ENCODE data around the gene SNX20. TPM values are rescaled to one million over a fixed set of nuclear protein-coding genes. Genes with fewer than 3 reads are reported as not detected.

Gene SNX20
- total and polyA plus RNA-seq, 2 of the 4 experiments (the other 2 are of a cell fraction) = not detected

- Histone ChIP-seq H2BK5ac (ENCODE audit: low read depth, low read length, poor library complexity, severe bottlenecking) (no peak overlapping the region), H3K56ac (ENCODE audit: extremely low read depth, insufficient read depth, low read length) (no peak overlapping the region), H4K91ac (ENCODE audit: insufficient read depth, low read depth, low read length) (no peak overlapping the region), H2BK120ac (ENCODE audit: low read depth, low read length) (no peak overlapping the region), H3K18ac (ENCODE audit: low read depth, low read length) (no peak overlapping the region), H2AK5ac (ENCODE audit: low read depth, low read length) (no peak overlapping the region), H3K23ac (ENCODE audit: low read depth, low read length) (no peak overlapping the region), H3K9me3 (ENCODE audit: control insufficient read depth, insufficient read depth, low read length) (peaks cover 19% of the 10 kb centered on the region), H3K79me1 (ENCODE audit: low read depth in 1 of 2, low read length in 2 of 2) (no peaks in the 10 kb centered on the region), H3K4ac (ENCODE audit: low read depth, low read length) (no peak overlapping the region), H3K9me1 (ENCODE audit: insufficient read depth, low read length) (no peaks in the 10 kb centered on the region), H3K4me2 (ENCODE audit: low read depth, low read length) (no peak overlapping the region), H2BK20ac (ENCODE audit: low read depth, low read length) (no peak overlapping the region), H3K9ac (ENCODE audit: low read depth, low read length) (no peak overlapping the region), H2AK9ac (replicated peaks; ENCODE audit: low read depth, low read length, poor library complexity) (no peak overlapping the region), H3K27me3 (ENCODE audit: control insufficient read depth, insufficient read depth, low read length) (no peaks in the 10 kb centered on the region; the same call in 1 of the 2 replicates), H3K4me1 (ENCODE audit: control insufficient read depth, insufficient read depth, low read length) (no peaks in the 10 kb centered on the region), H3K36me3 (ENCODE audit: control insufficient read depth, insufficient read depth, low read length) (no peaks in the 10 kb centered on the region), H3K4me3 (ENCODE audit: insufficient read depth, low read depth, low read length) (no peak overlapping the region), H3K14ac (replicated peaks; ENCODE audit: low read depth, low read length) (no peak overlapping the region), H4K5ac (ENCODE audit: low read depth, low read length) (no peak overlapping the region), H4K20me1 (ENCODE audit: insufficient read depth, low read length) (no peaks in the 10 kb centered on the region), H4K8ac (ENCODE audit: low read depth in 2 of 2, low read length in 2 of 2) (no peak overlapping the region), H2AFZ (replicated peaks; ENCODE audit: low read length, poor library complexity) (no peak overlapping the region), H3K27ac (ENCODE audit: insufficient read depth, low read length) (no peak overlapping the region), H2BK15ac (ENCODE audit: low read depth, low read length) (no peak overlapping the region)
- POLR2A ChIA-PET (ENCODE audit: unreplicated experiment) = no interaction called here
- CTCF ChIA-PET = interaction anchor here (0.6 to 2.0 kb wide), 3 partner anchors 138 to 342 kb away, joined by 3 to 5 read pairs (median 5); no protein-coding TSS in a partner anchor
- intact Hi-C loops (cut with micrococcal nuclease) = no loop called here
- no peak for TF ChIP-seq MXI1 (IDR thresholded peaks at IDR 0.05; ENCODE audit: borderline replicate concordance, low read depth, low read length)
- ATAC-seq (ENCODE audit: low read depth) = no peak
- no peak for DNase-seq
- dilution Hi-C loops (cut with HindIII; ENCODE audit: low sequenced_read_pairs, unreplicated experiment) = no loop called here
- in situ Hi-C loops (cut with MboI; ENCODE audit: low sequenced_read_pairs) = loop anchor here (10.0 to 25.0 kb wide), 2 partner anchors 294 to 456 kb away; no protein-coding TSS in a partner anchor
- BruUV-seq (replicated peaks) = no TSS peak
- no CpG with 5 or more reads among the region's 5 CpGs for WGBS, 2 experiments (ENCODE audit: extremely low coverage in 2 of 2, insufficient read length in 1 of 2)
These were observed 12.6 kb downstream of the SNX20 start for GRCh38 chr16:50668368-50669008.

Measured in IMR-90 (cell line).